Fibroblast of villous mesenchyme (primary cell): ENCODE results near the gene MAST4. TPM values are rescaled to one million over a fixed set of nuclear protein-coding genes. Genes with fewer than 3 reads are reported as not detected.

Source experiments
- DNase-seq: peaks from one replicate; pipeline ENCODE4 v3.0.0-alpha.2; 2010; ENCODE audit warnings: low read depth
- H3K4me3 ChIP-seq: 2 replicates; pipeline ENCODE4 v1.5.1; 2011; ENCODE audit warnings: low read depth, mild to moderate bottlenecking, low read length
- total RNA-seq: library from RNA; depleted of rRNA; stranded (reverse); fragments of >200 nt; gene quantifications from 2 replicates; pipeline ENCODE4 v1.2.3, GENCODE V29; 2012
- TF ChIP-seq, protein P1 (sequence below): IDR thresholded peaks from 2 replicates; pipeline ENCODE4 v1.5.1; 2012; ENCODE audit warnings: low read depth, mild to moderate bottlenecking, low read length; ENCODE audit not compliant: insufficient read depth

The MAST4 gene
- total RNA-seq, 1 donor: 8.2 TPM

DNA sequence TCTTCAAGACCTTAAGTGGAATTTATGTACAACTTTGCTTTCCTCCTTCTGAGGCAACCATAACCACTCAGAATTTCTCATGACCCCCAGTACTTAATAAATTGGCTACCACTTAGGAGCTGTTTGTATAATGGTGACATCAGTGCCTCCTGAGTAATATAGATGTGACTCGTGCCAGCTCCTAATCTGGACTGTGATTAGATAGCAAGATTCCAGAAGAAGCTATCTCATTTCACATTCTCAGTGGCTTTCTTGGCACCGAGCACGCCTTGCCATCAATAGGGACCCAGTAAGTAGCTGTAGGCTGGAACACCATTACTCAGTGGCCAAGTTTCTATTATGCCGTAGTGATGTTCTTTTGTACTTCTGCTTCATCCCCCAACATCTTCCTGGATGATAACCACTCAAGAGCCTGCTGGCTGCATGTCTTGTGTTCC, 371.7 kb downstream of the MAST4 start:
- no peak for DNase-seq
- TF ChIP-seq, protein P1, sequence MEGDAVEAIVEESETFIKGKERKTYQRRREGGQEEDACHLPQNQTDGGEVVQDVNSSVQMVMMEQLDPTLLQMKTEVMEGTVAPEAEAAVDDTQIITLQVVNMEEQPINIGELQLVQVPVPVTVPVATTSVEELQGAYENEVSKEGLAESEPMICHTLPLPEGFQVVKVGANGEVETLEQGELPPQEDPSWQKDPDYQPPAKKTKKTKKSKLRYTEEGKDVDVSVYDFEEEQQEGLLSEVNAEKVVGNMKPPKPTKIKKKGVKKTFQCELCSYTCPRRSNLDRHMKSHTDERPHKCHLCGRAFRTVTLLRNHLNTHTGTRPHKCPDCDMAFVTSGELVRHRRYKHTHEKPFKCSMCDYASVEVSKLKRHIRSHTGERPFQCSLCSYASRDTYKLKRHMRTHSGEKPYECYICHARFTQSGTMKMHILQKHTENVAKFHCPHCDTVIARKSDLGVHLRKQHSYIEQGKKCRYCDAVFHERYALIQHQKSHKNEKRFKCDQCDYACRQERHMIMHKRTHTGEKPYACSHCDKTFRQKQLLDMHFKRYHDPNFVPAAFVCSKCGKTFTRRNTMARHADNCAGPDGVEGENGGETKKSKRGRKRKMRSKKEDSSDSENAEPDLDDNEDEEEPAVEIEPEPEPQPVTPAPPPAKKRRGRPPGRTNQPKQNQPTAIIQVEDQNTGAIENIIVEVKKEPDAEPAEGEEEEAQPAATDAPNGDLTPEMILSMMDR: no peak
- no peak overlapping the region for H3K4me3 ChIP-seq

- no peak for DNase-seq
- TF ChIP-seq, protein P1: no peak
- no peak overlapping the region for H3K4me3 ChIP-seq
Observed at GRCh38 chr5:66969484-66969883, 373.3 kb downstream of the MAST4 start.

DNA sequence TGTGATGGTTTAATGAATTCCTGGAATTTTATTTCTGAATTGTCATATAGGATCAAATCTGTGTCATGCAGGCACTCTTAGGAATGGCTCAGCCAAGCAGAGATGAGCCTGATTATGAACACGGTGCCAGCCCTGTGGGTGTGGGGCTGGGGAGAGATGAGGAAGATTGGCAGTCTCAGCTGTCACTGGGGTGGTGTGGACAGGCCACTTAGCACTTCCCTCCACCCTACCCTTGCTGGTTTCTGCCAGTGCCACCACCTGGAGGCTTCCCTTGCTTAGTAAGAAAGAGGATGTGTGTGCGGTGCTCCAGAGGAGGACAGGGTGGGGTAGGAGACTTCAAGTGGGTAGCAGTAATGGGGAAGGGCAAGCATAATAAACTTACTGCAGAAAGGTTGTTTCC, 373.8 kb downstream of the MAST4 start:
- TF ChIP-seq, protein P1: no peak
- DNase-seq: no peak
- H3K4me3 ChIP-seq: no peak overlapping the region

- TF ChIP-seq, protein P1: no peak
- no peak overlapping the region for H3K4me3 ChIP-seq
- peak; percentile 28 for DNase-seq
Observed at GRCh38 chr5:66972004-66972403, 375.8 kb downstream of the MAST4 start.

DNA sequence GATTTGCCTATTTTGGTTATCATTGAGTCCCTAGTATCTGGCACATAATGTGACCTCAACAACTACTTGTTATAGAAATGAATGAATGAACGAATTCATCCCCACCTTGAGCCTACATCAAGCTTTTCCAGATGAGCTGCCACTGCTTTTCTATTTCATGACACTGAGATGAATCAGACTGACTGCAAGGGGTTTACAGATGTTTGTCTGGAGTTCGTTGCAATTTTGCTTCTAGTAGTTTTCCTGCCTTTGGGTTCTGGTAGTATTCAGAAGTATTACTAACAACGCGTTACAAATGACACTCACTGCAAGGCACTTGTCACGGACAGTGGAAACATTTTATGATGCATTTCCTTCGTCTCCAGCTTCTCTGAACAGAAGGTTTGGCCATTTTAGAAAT, 378.1 kb downstream of the MAST4 start:
- no peak overlapping the region for H3K4me3 ChIP-seq
- DNase-seq: no peak

GRCh38 chr5:66976108-66976507, 379.9 kb downstream of the MAST4 start:
- H3K4me3 ChIP-seq: no peak overlapping the region
- TF ChIP-seq, protein P1: no peak
- DNase-seq: no peak

More for the DNA sequence above, 378.1 kb downstream of the MAST4 start:
- TF ChIP-seq, protein P1: no peak

GRCh38 chr5:66979738-66980137, 383.5 kb downstream of the MAST4 start:
- H3K4me3 ChIP-seq: no peak overlapping the region
- TF ChIP-seq, protein P1: no peak
- DNase-seq: no peak
